Subcutaneous preadipocyte (primary cell): ENCODE measurements around the gene ZNF804A. TPM values are rescaled to one million over a fixed set of nuclear protein-coding genes. Genes with fewer than 3 reads are reported as not detected.

Experiments
- total RNA-seq: library from RNA; depleted of rRNA; stranded (reverse); fragments of >200 nt; gene quantifications from 2 replicates; pipeline ENCODE4 v1.2.3, GENCODE V29; 2012

The ZNF804A gene
- total RNA-seq: under 0.01 and 0.98 TPM in 2 replicates

DNA sequence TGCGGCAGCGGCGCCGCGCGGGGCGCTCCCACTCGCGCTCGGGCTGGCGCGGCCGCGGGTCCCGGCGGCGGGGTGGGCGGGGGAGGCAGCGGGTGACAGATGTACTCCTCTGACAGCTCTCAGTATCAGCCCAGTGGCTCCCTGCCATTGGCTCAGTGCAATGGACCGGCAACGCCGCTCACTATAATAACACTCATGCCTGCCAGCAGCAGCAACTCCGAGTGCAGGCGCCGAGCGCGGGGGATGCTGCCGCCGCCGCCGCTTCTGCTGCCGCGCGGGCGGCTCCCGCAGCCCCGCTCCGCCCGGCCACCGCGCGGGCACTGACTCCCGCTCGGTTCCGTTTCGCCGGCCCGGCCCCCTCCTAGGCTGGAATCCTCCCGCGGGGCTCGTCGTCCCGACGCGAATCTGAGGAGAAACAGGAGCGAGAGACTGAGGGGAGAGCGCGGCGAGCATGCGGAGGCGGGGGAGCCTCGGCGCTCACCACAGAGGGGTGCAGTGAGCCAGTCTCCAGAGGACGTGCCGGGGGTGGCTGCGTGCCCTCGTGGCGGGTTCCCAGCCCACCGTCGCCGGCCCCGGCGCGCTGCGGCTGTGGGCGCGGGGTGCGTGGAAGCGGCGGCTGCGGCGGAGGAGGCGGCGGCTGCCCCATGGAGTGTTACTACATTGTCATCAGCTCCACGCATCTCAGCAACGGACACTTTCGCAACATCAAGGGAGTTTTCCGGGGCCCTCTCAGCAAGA, at the start of gene ZNF804A:
Gene ZNF804A (plus strand): TSS at position 214 of the 738 bp plus-strand sequence. CDS start 431 bp downstream, at position 645.

